Measurements from ENCODE around the gene SNRNP48.

DNA sequence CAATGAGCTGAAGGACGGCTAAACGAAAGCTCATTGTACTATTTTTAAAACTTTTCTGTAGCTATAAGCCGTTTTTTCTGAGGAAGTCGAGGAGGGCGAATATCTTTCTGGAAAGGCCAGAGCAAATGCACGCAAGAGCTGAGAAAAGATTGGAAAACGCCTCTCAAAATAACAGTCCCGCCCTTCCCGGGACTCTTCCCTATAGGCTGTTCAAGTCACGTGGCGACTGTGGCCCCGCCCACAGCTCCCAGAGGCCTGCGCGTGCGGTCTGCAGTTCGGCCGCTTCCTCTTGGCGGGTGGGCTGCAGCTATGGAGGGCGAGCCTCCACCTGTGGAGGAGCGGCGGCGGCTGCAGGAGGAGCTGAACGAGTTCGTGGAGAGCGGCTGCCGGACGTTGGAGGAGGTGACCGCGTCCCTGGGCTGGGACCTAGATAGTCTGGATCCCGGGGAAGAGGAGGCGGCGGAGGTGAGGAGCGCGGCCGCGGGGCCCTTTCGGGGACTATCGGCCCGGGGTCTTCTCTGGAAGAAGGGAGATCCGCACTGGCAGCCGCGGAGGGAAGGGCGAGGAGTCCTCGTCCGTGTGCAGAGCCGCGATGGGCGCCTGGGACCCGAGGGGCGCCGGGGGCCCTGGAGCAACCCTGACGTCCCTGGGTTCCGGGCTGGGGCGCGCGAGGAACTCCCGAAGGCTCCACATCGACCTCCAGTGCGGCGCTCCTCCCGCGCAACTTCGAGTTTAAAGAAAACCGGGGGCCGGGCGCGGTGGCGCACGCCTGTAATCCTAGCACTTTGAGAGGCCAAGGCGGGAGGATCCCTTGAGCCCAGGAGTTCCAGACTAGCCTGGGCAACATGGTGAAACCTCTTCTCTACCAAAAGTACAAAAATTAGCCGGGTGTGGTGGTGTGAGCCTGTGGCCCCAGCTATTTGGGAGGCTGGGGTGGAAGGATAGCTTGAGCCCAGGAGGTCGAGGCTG is at the start of gene SNRNP48:
- TF ChIP-seq, protein P1, sequence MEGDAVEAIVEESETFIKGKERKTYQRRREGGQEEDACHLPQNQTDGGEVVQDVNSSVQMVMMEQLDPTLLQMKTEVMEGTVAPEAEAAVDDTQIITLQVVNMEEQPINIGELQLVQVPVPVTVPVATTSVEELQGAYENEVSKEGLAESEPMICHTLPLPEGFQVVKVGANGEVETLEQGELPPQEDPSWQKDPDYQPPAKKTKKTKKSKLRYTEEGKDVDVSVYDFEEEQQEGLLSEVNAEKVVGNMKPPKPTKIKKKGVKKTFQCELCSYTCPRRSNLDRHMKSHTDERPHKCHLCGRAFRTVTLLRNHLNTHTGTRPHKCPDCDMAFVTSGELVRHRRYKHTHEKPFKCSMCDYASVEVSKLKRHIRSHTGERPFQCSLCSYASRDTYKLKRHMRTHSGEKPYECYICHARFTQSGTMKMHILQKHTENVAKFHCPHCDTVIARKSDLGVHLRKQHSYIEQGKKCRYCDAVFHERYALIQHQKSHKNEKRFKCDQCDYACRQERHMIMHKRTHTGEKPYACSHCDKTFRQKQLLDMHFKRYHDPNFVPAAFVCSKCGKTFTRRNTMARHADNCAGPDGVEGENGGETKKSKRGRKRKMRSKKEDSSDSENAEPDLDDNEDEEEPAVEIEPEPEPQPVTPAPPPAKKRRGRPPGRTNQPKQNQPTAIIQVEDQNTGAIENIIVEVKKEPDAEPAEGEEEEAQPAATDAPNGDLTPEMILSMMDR (optimal IDR thresholded peaks at IDR 0.05 in 1 of 3, IDR thresholded peaks at IDR 0.05 in 1 of 3, conservative IDR thresholded peaks at IDR 0.05 in 1 of 3; ENCODE audit: extremely low read depth in 1 of 3, insufficient read depth in 2 of 3, low read length in 3 of 3): no peak
- no peak for TF ChIP-seq EZH2 (IDR thresholded peaks at IDR 0.05; ENCODE audit: low read length)
